Measurements from ENCODE around the gene GLI2. TPM values are rescaled to one million over a fixed set of nuclear protein-coding genes. Genes with fewer than 3 reads are reported as not detected.

The GLI2 gene
- total and polyA plus RNA-seq, 2 of the 8 experiments (the other 6 are each of a cell fraction or from before 2014, with no cell fraction given): 18.4 to 46.9 TPM

- Histone ChIP-seq H3K27ac (ENCODE audit: low read depth, low read length) (peak overlapping the region; percentile 66; the same call in 1 of the 2 replicates), H4K5ac (ENCODE audit: insufficient read length, low read depth, low read length) (no peak overlapping the region), H2BK120ac (replicated peaks; ENCODE audit: low read depth, low read length) (peak overlapping the region; percentile 19), H4K91ac (replicated peaks; ENCODE audit: insufficient read length, low read length) (peak overlapping the region; percentile 61), H2BK5ac (ENCODE audit: low read depth, low read length) (peak overlapping the region; percentile 89; the same call in 1 of the 2 replicates), H2AFZ (ENCODE audit: low read length) (no peak overlapping the region), H3K79me2 (ENCODE audit: control insufficient read depth in 1 of 2, insufficient read depth in 2 of 2, low read length in 2 of 2) (no peaks in the 10 kb centered on the region), H2BK15ac (ENCODE audit: low read length) (no peak overlapping the region), H3K4ac (replicated peaks; ENCODE audit: insufficient read length, low read depth, low read length) (no peak overlapping the region), H3K9me3 (ENCODE audit: insufficient read depth in 2 of 2, low read depth in 1 of 2, low read length in 1 of 2) (no peaks in the 10 kb centered on the region), H2BK12ac (ENCODE audit: low read depth, low read length) (no peak overlapping the region), H4K8ac (ENCODE audit: extremely low read depth, insufficient read depth, low read length) (no peak overlapping the region), H3K4me1 (replicated peaks in 1 of 4; ENCODE audit: control insufficient read depth in 3 of 4, insufficient read depth in 4 of 4, low read length in 3 of 4) (peaks cover 10 to 24% (median 19%) of the 10 kb centered on the region in 4 experiments), H3K14ac (ENCODE audit: insufficient read length) (no peak overlapping the region), H3K23ac (ENCODE audit: insufficient read length) (no peak overlapping the region), H3K4me3 (ENCODE audit: extremely low read depth in 1 of 4, insufficient read depth in 2 of 4, low read depth in 3 of 4, low read length in 4 of 4) (peak overlapping the region in 2 of 4 experiments; percentile 7 to 39; a peak in 4 of 8 replicates), H3K36me3 (ENCODE audit: control insufficient read depth in 2 of 4, insufficient read depth in 4 of 4, low read length in 3 of 4) (no peaks in the 10 kb centered on the region), H2BK20ac (ENCODE audit: low read length) (no peak overlapping the region), H3K56ac (replicated peaks; ENCODE audit: insufficient read length, low read depth, low read length) (no peak overlapping the region), H3K23me2 (ENCODE audit: low read depth, low read length) (no peaks in the 10 kb centered on the region), H3K18ac (ENCODE audit: extremely low read depth, low read length) (no peak overlapping the region; the same call in 1 of the 2 replicates), H3K79me1 (ENCODE audit: low read depth, low read length) (no peaks in the 10 kb centered on the region), H4K20me1 (replicated peaks in 1 of 2; ENCODE audit: control insufficient read depth in 1 of 2, insufficient read depth in 2 of 2, low read length in 2 of 2) (no peaks in the 10 kb centered on the region), H3K4me2 (ENCODE audit: insufficient read depth in 1 of 2, low read depth in 2 of 2, low read length in 2 of 2) (peak overlapping the region; percentile 51 to 59), H2AK5ac (ENCODE audit: low read depth, low read length) (no peak overlapping the region), H3K9ac (replicated peaks in 1 of 4; ENCODE audit: extremely low read depth in 1 of 4, low read depth in 3 of 4, low read length in 3 of 4) (no peak overlapping the region), H3K27me3 (replicated peaks in 1 of 4; ENCODE audit: control insufficient read depth in 3 of 4, extremely low read depth in 1 of 4, insufficient read depth in 3 of 4, low read length in 3 of 4) (peaks cover 0 to 28% (median 11%) of the 10 kb centered on the region in 4 experiments; a peak in 5 of 7 replicates)
- peak; percentile 92 for FAIRE-seq
- 2% methylated on average over 5 of the region's 5 CpGs; no CpG with 5 or more reads in 1 of the 2 experiments for WGBS, 2 experiments (ENCODE audit: extremely low coverage in 1 of 2, insufficient coverage in 1 of 2, insufficient read length in 1 of 2, insufficient replicate concordance in 2 of 2, low coverage in 1 of 2, low lambda C conversion rate in 2 of 2, missing lambda C conversion rate in 1 of 2)
- peak in 1 of 2 experiments; percentile 77 for DNase-seq (ENCODE audit: low read depth in 1 of 2, low spot score in 2 of 2)
- POLR2A ChIA-PET (ENCODE audit: partially characterized antibody): interaction anchor here (0.7 to 4.9 kb wide), 5 partner anchors 13 to 365 kb away, joined by 3 to 25 read pairs (median 8); no protein-coding TSS in a partner anchor
- CTCF ChIA-PET (ENCODE audit: partially characterized antibody): interaction anchor here (0.6 to 5.1 kb wide), 6 partner anchors 11 to 505 kb away, joined by 3 to 41 read pairs (median 4); no protein-coding TSS in a partner anchor
- TF ChIP-seq SIRT6 (IDR thresholded peaks at IDR 0.05; ENCODE audit: low read length) (no peak), EP300 (IDR thresholded peaks at IDR 0.05; ENCODE audit: borderline replicate concordance in 1 of 2, low read depth in 2 of 2, low read length in 2 of 2) (peak in 1 of 2 experiments; percentile 70; a peak in 1 of 3 replicates), BCL11A (IDR thresholded peaks at IDR 0.05; ENCODE audit: low read depth in 2 of 2, low read length in 2 of 2) (no peak), GABPA (IDR thresholded peaks at IDR 0.05; ENCODE audit: borderline replicate concordance, insufficient read depth, low read length) (no peak), ATF2 (IDR thresholded peaks at IDR 0.05; ENCODE audit: low read length) (no peak; the same call in 1 of the 2 replicates), POU5F1 (IDR thresholded peaks at IDR 0.05; ENCODE audit: low read depth, low read length) (no peak), TCF12 (IDR thresholded peaks at IDR 0.05; ENCODE audit: low read depth, low read length) (peak; percentile 79), TAF1 (IDR thresholded peaks at IDR 0.05; ENCODE audit: low read depth, low read length) (peak; percentile 32; the same call in 1 of the 2 replicates), CREB1 (IDR thresholded peaks at IDR 0.05) (peak; percentile 59; the same call in 1 of the 2 replicates), TBP (IDR thresholded peaks at IDR 0.05; ENCODE audit: low read depth, low read length) (no peak), JUND (IDR thresholded peaks at IDR 0.05; ENCODE audit: low read length) (peak; percentile 37; the same call in 1 of the 2 replicates), ZNF274 (IDR thresholded peaks at IDR 0.05; ENCODE audit: borderline replicate concordance, extremely low read depth, low read length) (no peak)
Measured at GRCh38 chr2:120709608-120710041, 26.0 kb upstream of the GLI2 start.

Data from H1 (cell line).